ENCODE data around the gene RNU1-4. TPM values are rescaled to one million over a fixed set of nuclear protein-coding genes. Genes with fewer than 3 reads are reported as not detected.

The RNU1-4 gene
- polyA plus RNA-seq, 1 of the 3 experiments (the other 2 are of a cell fraction), result not detected

- 56% methylated on average over 7 of the region's 8 CpGs for WGBS (ENCODE audit: low lambda C conversion rate)
- no peaks in the 10 kb centered on the region for H3F3A ChIP-seq (replicated peaks; ENCODE audit: insufficient read depth)
- H3K4me3 ChIP-seq (ENCODE audit: low read depth in 2 of 2, low read length in 1 of 2), result no peak overlapping the region
- no peaks in the 10 kb centered on the region for H3K27me3 ChIP-seq (ENCODE audit: insufficient read depth)
- peak; percentile 39 for DNase-seq
- H3K4me1 ChIP-seq (ENCODE audit: control insufficient read depth in 1 of 2, insufficient read depth in 2 of 2, low read depth in 1 of 2, low read length in 1 of 2), result peaks cover 0 to 7% of the 10 kb centered on the region in 2 experiments; a peak in 1 of 4 replicates
- POLR2A ChIA-PET, result no interaction called here
- no peak for TF ChIP-seq RFX5 (IDR thresholded peaks at IDR 0.05; ENCODE audit: low read length)
- no peak for TF ChIP-seq NFIC (IDR thresholded peaks at IDR 0.05; ENCODE audit: borderline replicate concordance)
- no peak for TF ChIP-seq SIN3A (IDR thresholded peaks at IDR 0.05; ENCODE audit: borderline replicate concordance, low read depth, low read length)
- TF ChIP-seq RCOR1 (IDR thresholded peaks at IDR 0.05; ENCODE audit: low read length), result no peak
- no peak for TF ChIP-seq REST (IDR thresholded peaks at IDR 0.05; ENCODE audit: low read depth, low read length)
- TF ChIP-seq EZH2phosphoT487 (IDR thresholded peaks at IDR 0.05; ENCODE audit: borderline replicate concordance, low read depth), result no peak
- no peak for TF ChIP-seq YY1 (IDR thresholded peaks at IDR 0.05; ENCODE audit: low read depth)
- TF ChIP-seq USF2 (IDR thresholded peaks at IDR 0.05; ENCODE audit: borderline replicate concordance, low read depth, low read length), result no peak
- no peak for TF ChIP-seq GABPA (IDR thresholded peaks at IDR 0.05; ENCODE audit: low read depth)
- no peak for TF ChIP-seq MXI1 (IDR thresholded peaks at IDR 0.05; ENCODE audit: low read depth, low read length)
- TF ChIP-seq USF1 (IDR thresholded peaks at IDR 0.05; ENCODE audit: borderline replicate concordance, low read depth), result no peak
- TF ChIP-seq MAX (IDR thresholded peaks at IDR 0.05; ENCODE audit: low read depth), result no peak
- no peak for TF ChIP-seq EP300 (IDR thresholded peaks at IDR 0.05; ENCODE audit: borderline replicate concordance in 1 of 2, low read depth in 1 of 2, low read length in 1 of 2)
- TF ChIP-seq FOXM1 (IDR thresholded peaks at IDR 0.05; ENCODE audit: low read depth), result no peak
- no peak for TF ChIP-seq NRF1 (IDR thresholded peaks at IDR 0.05; ENCODE audit: low read depth, low read length)
- no peak for TF ChIP-seq GATA2 (CRISPR knock-in tag; IDR thresholded peaks at IDR 0.05)
- TF ChIP-seq SMC3 (IDR thresholded peaks at IDR 0.05; ENCODE audit: low read depth, low read length), result no peak
- no peak for TF ChIP-seq POLR2AphosphoS5 (IDR thresholded peaks at IDR 0.05; ENCODE audit: low read depth, low read length)
- CTCF ChIA-PET, result interaction anchor here (1.2 kb wide), 1 partner anchor 12 kb away, joined by 4 read pairs; no protein-coding TSS in a partner anchor
- H3K9me3 ChIP-seq, result no peaks in the 10 kb centered on the region
- no peak overlapping the region for H3K27ac ChIP-seq (ENCODE audit: low read depth in 2 of 2, low read length in 1 of 2)
- H2AFZ ChIP-seq (ENCODE audit: low read depth), result no peak overlapping the region
- no peaks in the 10 kb centered on the region for H4K20me1 ChIP-seq (ENCODE audit: insufficient read depth)
- H3K4me2 ChIP-seq, result no peak overlapping the region
- H3K9ac ChIP-seq, result no peak overlapping the region
- H3K36me3 ChIP-seq (replicated peaks in 1 of 2; ENCODE audit: control insufficient read depth in 1 of 2, insufficient read depth in 2 of 2, low read length in 1 of 2), result no peaks in the 10 kb centered on the region
- H3K9me2 ChIP-seq, result no peaks in the 10 kb centered on the region
- no peaks in the 10 kb centered on the region for H3K79me2 ChIP-seq (ENCODE audit: insufficient read depth)
Measured at GRCh38 chr1:16718908-16719533, 21.3 kb upstream of the RNU1-4 start.

Data from SK-N-SH (cell line).